NCI-H1694 treated with DMSO at 0.1 percent for 48 hours (cell line): ENCODE results near the gene SFT2D1.

Experiments used
- DNase-seq: peaks from one replicate; lab custom pipeline; 2025; lab: John Stamatoyannopoulos, UW

SFT2D1 gene

GRCh38 chr6:166307082-166308032 lies 35.0 kb downstream of the SFT2D1 start:
- no peak for DNase-seq

DNA sequence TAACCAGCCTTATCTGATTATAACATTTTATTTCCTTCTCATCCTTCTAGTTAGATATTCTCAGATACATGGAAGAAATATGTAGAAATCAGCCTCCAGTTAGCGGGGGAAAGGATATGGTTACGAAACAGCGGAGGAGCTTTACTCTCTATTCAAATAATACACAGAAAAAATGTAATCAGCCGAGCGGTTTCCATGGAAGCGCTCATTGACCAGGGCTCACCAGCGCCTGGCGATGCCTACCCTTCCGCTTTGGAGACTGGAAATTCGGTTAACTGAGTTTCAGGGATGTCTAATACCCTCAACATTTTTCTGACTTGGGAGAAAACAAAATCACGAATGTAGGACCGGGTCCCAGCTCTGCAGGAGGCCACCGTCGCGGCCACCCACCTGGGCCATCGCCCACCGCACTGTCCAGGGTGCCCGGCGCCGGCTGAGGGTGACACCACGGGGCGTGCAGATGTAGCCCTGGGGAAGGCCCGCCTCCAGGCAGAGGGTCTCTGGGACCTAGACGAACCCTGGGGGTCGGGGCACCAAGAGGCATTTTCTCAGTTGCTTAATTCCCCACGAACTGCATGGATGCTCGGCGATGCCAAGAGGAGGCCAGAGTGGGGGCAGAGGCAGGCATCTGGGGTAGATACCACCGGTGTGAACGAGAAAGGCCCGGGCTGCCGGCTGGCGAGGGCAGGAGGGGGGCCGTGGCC lies 35.8 kb downstream of the SFT2D1 start:
- DNase-seq, result no peak

- no peak for DNase-seq
Measured at GRCh38 chr6:166305562-166306117, 36.7 kb downstream of the SFT2D1 start.

DNA sequence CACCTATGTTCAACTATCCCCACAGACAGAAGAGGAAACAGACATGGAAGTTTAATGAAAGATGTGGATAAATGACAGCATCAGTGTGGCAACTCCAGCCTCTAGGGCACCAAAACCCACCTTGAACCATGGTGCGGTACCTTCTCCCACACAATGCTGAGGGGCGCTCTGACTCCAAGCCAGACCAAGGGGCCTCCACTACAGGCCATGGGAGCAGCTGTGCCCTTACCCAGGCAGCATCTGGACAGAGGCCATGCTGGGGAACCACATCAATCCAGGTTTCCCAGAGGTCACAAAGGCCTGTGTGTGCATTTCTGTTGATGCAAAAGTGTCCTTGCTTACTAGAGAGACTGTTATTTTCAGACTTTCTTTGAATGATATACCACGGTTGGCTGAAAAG lies 38.2 kb downstream of the SFT2D1 start:
- DNase-seq, result no peak

DNA sequence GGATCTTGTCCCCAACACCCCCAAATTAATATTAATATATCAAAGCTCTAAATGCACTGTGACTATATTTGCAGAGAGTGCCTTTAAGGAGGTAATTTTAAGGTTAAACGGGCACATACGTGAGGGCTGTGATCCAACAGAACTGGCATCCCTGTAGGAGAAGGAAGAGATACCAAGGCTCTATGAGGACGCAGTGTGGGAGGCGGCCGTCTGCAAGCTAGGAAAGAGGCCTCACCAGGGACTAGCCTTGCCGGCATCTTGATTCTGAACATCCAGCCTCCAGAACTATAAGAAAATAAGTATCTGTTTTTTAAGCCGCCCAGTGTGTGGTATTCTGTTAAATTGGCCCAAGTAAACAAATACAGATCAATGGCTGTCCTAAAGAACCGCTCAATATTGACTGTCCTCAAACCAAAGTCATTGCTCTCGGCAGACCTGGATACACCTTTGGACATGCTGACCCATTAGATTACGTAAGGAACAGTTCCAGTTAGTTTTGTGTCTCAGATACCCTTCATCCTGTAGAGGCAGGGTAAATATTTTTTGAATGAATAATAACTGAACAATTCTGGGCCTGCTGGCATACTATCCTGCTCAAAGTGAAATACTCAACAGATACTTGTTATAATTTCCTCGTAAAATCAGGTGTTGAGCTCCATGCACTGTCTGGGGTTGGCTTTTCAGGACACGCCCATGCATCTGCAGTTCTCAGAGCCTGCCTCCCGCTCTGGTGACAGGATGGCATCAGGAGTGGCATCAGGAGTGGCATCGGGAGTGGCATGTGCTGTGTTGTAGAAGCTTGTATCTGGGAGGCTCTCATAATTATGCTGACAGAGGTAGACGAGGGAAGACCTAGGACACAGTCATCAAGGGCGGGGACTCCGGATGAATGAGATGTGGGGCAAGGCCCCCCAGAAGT lies 40.5 kb downstream of the SFT2D1 start:
- no peak for DNase-seq

- no peak for DNase-seq
Measured at GRCh38 chr6:166300357-166300987, 41.9 kb downstream of the SFT2D1 start.

DNA sequence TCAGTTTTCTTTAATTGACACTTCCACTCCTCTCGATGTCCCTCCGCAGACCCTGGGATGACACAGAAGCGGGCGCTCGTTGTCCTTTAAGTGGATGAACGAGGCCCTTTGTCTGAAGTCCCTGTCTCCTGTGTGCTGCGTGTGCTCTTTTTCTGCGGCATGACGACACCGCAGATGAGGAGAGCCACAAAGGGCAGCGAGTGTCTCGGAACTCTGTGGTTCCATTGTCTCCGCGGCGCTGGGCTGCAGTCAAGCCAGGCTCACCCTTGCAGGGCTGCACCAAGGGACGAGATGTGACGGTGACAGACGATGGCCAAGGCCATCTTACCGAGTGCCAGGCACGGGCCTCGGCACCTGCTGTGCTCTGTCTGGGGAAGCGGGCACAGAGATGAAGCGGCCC lies 44.7 kb downstream of the SFT2D1 start:
- no peak for DNase-seq

- DNase-seq, result no peak
Measured at GRCh38 chr6:166296035-166296883, 46.1 kb downstream of the SFT2D1 start.

GRCh38 chr6:166293731-166294584 lies 48.4 kb downstream of the SFT2D1 start:
- no peak for DNase-seq

GRCh38 chr6:166289207-166290060 lies 52.9 kb downstream of the SFT2D1 start:
- no peak for DNase-seq

GRCh38 chr6:166286839-166287271 lies 55.5 kb downstream of the SFT2D1 start:
- DNase-seq, result no peak

DNA sequence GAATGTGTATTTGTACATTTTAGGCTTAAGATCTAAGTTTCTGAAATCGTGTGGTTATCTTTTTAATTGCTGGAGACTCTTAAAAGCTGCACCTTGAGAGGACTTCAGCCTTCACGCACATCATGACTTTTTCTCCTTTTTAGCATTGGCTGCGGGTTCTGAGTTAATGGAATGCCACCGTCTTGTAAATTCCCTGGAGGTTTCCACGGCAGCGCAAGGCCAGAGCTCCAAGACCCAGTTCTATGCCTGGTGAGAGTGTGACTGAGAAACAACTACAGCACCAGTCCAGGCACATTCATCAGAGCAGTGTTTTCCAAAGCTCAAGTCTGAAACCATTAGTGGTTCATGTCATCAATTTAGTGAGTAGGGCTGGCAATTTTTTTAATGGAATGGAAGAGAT lies 57.1 kb downstream of the SFT2D1 start:
- DNase-seq, result no peak

DNA sequence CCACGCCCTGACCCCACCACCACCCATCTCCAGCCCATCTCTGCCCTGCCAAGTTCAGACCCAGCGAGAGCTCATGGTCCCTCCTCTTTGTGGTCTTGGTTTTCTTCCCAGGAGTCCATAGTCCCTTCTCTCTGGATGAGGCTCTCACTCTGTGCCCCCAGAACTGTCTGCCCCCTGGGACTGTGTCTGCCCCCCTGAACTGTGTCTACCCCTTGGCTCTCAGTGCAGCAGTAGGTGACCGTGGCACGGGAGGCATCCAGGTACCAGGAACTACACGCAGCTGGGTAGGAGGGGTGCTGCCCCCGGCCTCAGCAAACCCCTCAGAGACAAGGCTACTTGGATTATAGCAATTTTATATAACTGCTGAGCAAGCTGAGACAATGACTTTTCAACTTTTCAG lies 57.7 kb downstream of the SFT2D1 start:
- DNase-seq, result no peak

DNA sequence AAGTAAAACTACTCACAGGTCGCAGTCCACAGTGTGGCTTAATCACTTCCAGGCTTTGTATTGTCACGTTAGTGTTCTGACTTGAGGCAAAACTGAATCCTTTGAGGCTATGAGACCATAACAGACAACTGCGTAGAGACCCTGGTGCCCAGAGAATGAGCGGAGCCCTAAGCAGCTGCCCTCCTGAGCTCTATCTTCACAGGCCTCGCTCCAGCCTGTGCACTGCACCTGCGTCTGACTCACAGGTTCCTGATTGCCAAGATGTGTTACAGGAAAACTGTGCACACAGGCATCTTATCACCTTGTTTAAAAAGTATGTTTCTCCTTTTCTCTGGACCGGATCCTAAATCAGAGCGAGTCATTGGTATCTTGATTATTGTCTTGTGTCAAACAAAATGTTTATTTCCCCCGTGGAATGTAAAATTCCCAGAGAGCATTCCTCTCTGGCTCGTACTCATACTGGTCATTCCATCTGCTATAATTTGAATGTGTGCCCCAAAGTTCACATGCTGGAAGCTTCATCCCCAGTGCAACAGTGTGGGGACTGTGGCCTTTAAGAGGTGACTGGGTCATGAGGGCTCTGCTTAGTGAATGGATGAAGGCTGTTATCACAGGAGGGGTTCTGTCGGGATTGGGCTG lies 59.8 kb downstream of the SFT2D1 start:
- DNase-seq, result no peak

- no peak for DNase-seq
Measured at GRCh38 chr6:166281104-166281503, 61.2 kb downstream of the SFT2D1 start.

- DNase-seq, result no peak
Measured at GRCh38 chr6:166279393-166279679, 63.0 kb downstream of the SFT2D1 start.

- DNase-seq, result no peak
Measured at GRCh38 chr6:166278579-166279392, 63.6 kb downstream of the SFT2D1 start.
